Measurements from ENCODE around the gene CCBE1. TPM values are rescaled to one million over a fixed set of nuclear protein-coding genes. Genes with fewer than 3 reads are reported as not detected.

CCBE1 gene
- total RNA-seq, 1 experiment from 2014 or later, result 0.09 TPM

DNA sequence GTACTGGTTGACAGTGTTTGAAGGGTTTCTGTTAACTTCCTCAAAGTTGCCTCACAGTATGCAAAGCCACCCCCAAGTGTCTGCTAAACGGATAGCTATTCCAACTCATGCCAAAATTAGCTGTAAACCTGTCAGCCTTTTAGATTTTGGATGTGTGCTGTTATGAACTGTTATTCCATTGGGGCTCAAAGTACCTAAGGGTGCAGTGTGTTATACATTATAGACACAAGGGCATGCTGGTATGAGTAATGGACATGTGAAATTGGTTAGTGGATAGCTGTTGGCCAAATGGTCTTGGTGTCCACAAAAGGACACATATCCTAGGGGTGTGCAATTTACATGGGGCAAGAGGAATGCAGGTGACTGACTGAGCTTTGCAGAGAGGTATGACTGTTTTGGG lies 33.7 kb upstream of the CCBE1 start:
- Histone ChIP-seq H3K27me3 (replicated peaks; ENCODE audit: control insufficient read depth, insufficient read depth, low read length) (no peaks in the 10 kb centered on the region), H3K9me3 (no peaks in the 10 kb centered on the region), H3K4me1 (no peaks in the 10 kb centered on the region), H3K4me3 (ENCODE audit: low read depth, low read length) (no peak overlapping the region), H3K36me3 (ENCODE audit: control insufficient read depth, insufficient read depth, low read length) (no peaks in the 10 kb centered on the region)
- intact Hi-C loops (cut with micrococcal nuclease; ENCODE audit: unreplicated experiment), result no loop called here
- H3K9me3 Mint-ChIP-seq (ENCODE audit: unreplicated experiment), result no peaks in the 10 kb centered on the region
- no peak overlapping the region for H3K27ac Mint-ChIP-seq (ENCODE audit: unreplicated experiment)
- H3K27me3 Mint-ChIP-seq (ENCODE audit: insufficient read depth, unreplicated experiment), result no peaks in the 10 kb centered on the region
- BruUV-seq (replicated peaks), result no TSS peak
- ChIA-PET POLR2A (no interaction called here), CTCF (no interaction called here)
- H3K4me1 Mint-ChIP-seq (ENCODE audit: low read depth, unreplicated experiment), result no peaks in the 10 kb centered on the region
- no peaks in the 10 kb centered on the region for H3K36me3 Mint-ChIP-seq (ENCODE audit: insufficient read depth, unreplicated experiment)
- DNase-seq, result no peak
- TF ChIP-seq, protein P1, sequence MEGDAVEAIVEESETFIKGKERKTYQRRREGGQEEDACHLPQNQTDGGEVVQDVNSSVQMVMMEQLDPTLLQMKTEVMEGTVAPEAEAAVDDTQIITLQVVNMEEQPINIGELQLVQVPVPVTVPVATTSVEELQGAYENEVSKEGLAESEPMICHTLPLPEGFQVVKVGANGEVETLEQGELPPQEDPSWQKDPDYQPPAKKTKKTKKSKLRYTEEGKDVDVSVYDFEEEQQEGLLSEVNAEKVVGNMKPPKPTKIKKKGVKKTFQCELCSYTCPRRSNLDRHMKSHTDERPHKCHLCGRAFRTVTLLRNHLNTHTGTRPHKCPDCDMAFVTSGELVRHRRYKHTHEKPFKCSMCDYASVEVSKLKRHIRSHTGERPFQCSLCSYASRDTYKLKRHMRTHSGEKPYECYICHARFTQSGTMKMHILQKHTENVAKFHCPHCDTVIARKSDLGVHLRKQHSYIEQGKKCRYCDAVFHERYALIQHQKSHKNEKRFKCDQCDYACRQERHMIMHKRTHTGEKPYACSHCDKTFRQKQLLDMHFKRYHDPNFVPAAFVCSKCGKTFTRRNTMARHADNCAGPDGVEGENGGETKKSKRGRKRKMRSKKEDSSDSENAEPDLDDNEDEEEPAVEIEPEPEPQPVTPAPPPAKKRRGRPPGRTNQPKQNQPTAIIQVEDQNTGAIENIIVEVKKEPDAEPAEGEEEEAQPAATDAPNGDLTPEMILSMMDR (IDR thresholded peaks at IDR 0.05; ENCODE audit: insufficient read depth in 1 of 2, low read depth in 1 of 2, low read length in 1 of 2, severe bottlenecking in 1 of 2, unreplicated experiment in 1 of 2), result no peak
- H3K4me3 Mint-ChIP-seq (ENCODE audit: unreplicated experiment), result no peak overlapping the region

DNA sequence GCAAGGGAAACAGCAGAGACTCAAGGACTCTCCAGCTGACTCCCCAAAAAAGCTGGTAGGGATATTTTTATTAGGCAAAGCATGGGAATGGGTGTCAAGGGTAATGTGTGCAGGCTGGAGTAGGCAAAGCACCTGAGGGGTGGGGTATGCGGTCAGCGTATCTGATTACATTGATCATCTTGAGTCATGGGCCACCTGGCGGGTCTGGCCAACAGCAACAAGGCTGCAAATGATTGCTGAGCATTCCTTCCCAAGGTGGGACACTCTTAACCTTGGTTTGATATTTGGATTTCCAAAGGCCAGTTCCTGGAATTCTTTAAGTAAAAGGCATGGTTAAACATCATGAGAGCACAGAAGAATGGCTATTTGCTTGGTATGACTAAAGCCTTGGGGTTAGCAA lies 32.6 kb upstream of the CCBE1 start:
- no TSS peak for BruUV-seq (replicated peaks)
- ChIA-PET POLR2A (no interaction called here), CTCF (no interaction called here)
- no peak for DNase-seq
- Mint-ChIP-seq H3K4me1 (ENCODE audit: low read depth, unreplicated experiment) (no peaks in the 10 kb centered on the region), H3K27me3 (ENCODE audit: insufficient read depth, unreplicated experiment) (no peaks in the 10 kb centered on the region), H3K36me3 (ENCODE audit: insufficient read depth, unreplicated experiment) (no peaks in the 10 kb centered on the region), H3K27ac (ENCODE audit: unreplicated experiment) (no peak overlapping the region), H3K9me3 (ENCODE audit: unreplicated experiment) (no peaks in the 10 kb centered on the region), H3K4me3 (ENCODE audit: unreplicated experiment) (no peak overlapping the region)
- Histone ChIP-seq H3K4me1 (no peaks in the 10 kb centered on the region), H3K9me3 (no peaks in the 10 kb centered on the region), H3K4me3 (ENCODE audit: low read depth, low read length) (no peak overlapping the region), H3K36me3 (ENCODE audit: control insufficient read depth, insufficient read depth, low read length) (no peaks in the 10 kb centered on the region), H3K27me3 (replicated peaks; ENCODE audit: control insufficient read depth, insufficient read depth, low read length) (no peaks in the 10 kb centered on the region)
- intact Hi-C loops (cut with micrococcal nuclease; ENCODE audit: unreplicated experiment), result no loop called here
- TF ChIP-seq, protein P1 (IDR thresholded peaks at IDR 0.05; ENCODE audit: insufficient read depth in 1 of 2, low read depth in 1 of 2, low read length in 1 of 2, severe bottlenecking in 1 of 2, unreplicated experiment in 1 of 2), result no peak

DNA sequence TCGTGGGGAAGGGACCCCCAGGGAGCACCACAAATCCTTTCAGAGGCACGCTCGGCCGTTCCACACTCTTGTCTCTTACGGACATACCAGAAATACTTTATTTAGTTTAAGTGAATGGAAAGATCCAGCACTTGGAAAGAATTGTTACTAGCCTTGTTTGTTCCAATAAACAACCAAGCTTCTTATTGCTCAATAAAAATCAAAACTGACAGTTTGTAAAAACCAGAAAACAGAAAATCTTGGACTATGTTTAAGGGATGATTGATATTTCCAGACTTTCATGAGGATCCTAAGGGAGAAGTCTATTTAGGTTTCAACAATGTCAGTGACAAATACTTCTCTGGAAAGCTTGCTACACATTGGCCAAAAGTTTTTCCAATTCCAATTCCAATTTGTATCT lies 31.6 kb upstream of the CCBE1 start:
- Histone ChIP-seq H3K4me1 (no peaks in the 10 kb centered on the region), H3K36me3 (ENCODE audit: control insufficient read depth, insufficient read depth, low read length) (no peaks in the 10 kb centered on the region), H3K4me3 (ENCODE audit: low read depth, low read length) (no peak overlapping the region), H3K27me3 (replicated peaks; ENCODE audit: control insufficient read depth, insufficient read depth, low read length) (no peaks in the 10 kb centered on the region), H3K9me3 (no peaks in the 10 kb centered on the region)
- no TSS peak for BruUV-seq (replicated peaks)
- H3K4me3 Mint-ChIP-seq (ENCODE audit: unreplicated experiment), result no peak overlapping the region
- H3K27me3 Mint-ChIP-seq (ENCODE audit: insufficient read depth, unreplicated experiment), result no peaks in the 10 kb centered on the region
- ChIA-PET CTCF (no interaction called here), POLR2A (no interaction called here)
- DNase-seq, result no peak
- no peak overlapping the region for H3K27ac Mint-ChIP-seq (ENCODE audit: unreplicated experiment)
- H3K36me3 Mint-ChIP-seq (ENCODE audit: insufficient read depth, unreplicated experiment), result no peaks in the 10 kb centered on the region
- intact Hi-C loops (cut with micrococcal nuclease; ENCODE audit: unreplicated experiment), result no loop called here
- TF ChIP-seq, protein P1 (IDR thresholded peaks at IDR 0.05; ENCODE audit: insufficient read depth in 1 of 2, low read depth in 1 of 2, low read length in 1 of 2, severe bottlenecking in 1 of 2, unreplicated experiment in 1 of 2), result no peak
- H3K9me3 Mint-ChIP-seq (ENCODE audit: unreplicated experiment), result no peaks in the 10 kb centered on the region
- H3K4me1 Mint-ChIP-seq (ENCODE audit: low read depth, unreplicated experiment), result no peaks in the 10 kb centered on the region
